Stomach (tissue), 4 donors: ENCODE measurements around the gene BSN.

Experiments
- EP300 ChIP-seq: sonication (generic); formaldehyde crosslinking; IDR thresholded peaks from one replicate; pipeline ENCODE4 v1.6.1; 2017; ENCODE audit warnings: antibody characterized with exemption
- POLR2A ChIP-seq, 4 donors: fragments of 450-650 bp; IDR thresholded peaks; one replicate each; pipeline ENCODE4 v1.6.1; 2016; ENCODE audit warnings: antibody characterized with exemption in 4 of 4, control low read depth in 2 of 4, mild to moderate bottlenecking in 1 of 4, moderate library complexity in 1 of 4
- TF ChIP-seq, protein P1 (sequence below), 7 experiments: fragments of 450-650 bp in 4 of 7; fragments of 200-600 bp in 3 of 7; sonication (generic) in 3 of 7; IDR thresholded peaks; one replicate each; pipeline ENCODE4 v1.5.1; 2016 to 2019; ENCODE audit warnings: antibody characterized with exemption in 7 of 7, control low read depth in 2 of 7, mild to moderate bottlenecking in 1 of 7

DNA sequence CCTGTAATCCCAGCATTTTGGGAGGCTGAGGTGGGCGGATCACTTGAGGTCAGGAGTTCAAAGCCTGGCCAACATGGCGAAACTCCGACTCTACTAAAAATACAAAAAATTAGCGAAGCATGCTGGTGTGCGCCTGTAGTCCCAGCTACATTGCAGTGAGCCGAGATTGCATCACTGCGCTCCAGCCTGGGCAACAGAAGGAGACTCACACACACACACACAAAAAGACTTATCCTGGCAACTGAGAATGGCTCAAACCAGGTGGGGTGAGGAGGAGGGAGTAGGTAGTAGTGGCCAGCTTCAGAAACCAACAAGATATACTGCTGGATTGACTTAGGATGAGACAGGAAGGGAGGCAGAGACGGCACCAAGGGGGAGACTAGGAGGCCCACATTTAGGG, 66.5 kb downstream of the BSN start:
- TF ChIP-seq, protein P1, sequence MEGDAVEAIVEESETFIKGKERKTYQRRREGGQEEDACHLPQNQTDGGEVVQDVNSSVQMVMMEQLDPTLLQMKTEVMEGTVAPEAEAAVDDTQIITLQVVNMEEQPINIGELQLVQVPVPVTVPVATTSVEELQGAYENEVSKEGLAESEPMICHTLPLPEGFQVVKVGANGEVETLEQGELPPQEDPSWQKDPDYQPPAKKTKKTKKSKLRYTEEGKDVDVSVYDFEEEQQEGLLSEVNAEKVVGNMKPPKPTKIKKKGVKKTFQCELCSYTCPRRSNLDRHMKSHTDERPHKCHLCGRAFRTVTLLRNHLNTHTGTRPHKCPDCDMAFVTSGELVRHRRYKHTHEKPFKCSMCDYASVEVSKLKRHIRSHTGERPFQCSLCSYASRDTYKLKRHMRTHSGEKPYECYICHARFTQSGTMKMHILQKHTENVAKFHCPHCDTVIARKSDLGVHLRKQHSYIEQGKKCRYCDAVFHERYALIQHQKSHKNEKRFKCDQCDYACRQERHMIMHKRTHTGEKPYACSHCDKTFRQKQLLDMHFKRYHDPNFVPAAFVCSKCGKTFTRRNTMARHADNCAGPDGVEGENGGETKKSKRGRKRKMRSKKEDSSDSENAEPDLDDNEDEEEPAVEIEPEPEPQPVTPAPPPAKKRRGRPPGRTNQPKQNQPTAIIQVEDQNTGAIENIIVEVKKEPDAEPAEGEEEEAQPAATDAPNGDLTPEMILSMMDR (IDR thresholded peaks at IDR 0.05): no peak
- TF ChIP-seq POLR2A (IDR thresholded peaks at IDR 0.05) (no peak), EP300 (no peak)
